Measurements from ENCODE around the gene RAB34. TPM values are rescaled to one million over a fixed set of nuclear protein-coding genes. Genes with fewer than 3 reads are reported as not detected.

RAB34 gene
- total RNA-seq, 1 donor from 2014 or later = 147 TPM

DNA sequence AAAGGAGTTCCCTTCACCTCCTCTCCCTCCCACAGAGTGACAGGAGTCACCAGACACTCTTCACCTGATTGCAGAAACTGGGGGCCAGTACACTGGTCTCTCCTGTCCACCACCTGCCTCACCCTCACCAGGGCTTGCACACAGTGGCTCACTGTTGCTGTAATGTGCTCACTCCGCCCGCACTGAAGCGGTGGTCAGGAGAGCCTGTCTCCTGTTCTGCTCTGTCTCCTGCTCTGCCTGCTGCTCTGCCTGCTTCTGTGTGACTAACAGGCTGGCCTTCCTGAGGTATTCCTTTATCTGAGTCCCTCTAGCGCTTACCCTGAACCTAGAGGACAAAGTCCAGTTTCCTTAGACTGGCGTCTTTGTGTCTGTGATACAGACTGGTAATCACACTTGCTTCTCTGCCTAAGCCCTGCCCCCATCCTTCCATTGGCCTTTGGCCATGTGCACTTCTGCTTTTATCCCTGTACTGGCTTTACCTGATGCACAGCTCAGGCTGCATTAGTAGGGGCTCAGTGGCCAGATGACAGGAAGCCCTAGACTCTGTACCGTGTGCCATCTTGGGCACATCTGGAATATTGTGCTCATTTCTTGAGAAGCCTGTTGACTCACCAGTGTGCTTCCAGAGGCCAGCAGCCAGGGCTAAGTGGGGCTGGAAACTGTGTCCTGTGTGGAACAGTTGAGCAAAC is 19.3 kb downstream of the RAB34 start:
- H3K27me3 Mint-ChIP-seq = no peaks in the 10 kb centered on the region
- H3K4me3 Mint-ChIP-seq (ENCODE audit: low read depth) = peak overlapping the region; percentile 43
- peaks cover 23% of the 10 kb centered on the region for H3K4me1 Mint-ChIP-seq (ENCODE audit: low read depth)
- H3K36me3 Mint-ChIP-seq (ENCODE audit: insufficient read depth) = peaks cover 19% of the 10 kb centered on the region
- H3K27ac Mint-ChIP-seq = peak overlapping the region; percentile 92
- no peaks in the 10 kb centered on the region for H3K9me3 Mint-ChIP-seq (ENCODE audit: low read depth)
- DNase-seq (ENCODE audit: low spot score, unreplicated experiment) = no peak
- TF ChIP-seq, protein P1, sequence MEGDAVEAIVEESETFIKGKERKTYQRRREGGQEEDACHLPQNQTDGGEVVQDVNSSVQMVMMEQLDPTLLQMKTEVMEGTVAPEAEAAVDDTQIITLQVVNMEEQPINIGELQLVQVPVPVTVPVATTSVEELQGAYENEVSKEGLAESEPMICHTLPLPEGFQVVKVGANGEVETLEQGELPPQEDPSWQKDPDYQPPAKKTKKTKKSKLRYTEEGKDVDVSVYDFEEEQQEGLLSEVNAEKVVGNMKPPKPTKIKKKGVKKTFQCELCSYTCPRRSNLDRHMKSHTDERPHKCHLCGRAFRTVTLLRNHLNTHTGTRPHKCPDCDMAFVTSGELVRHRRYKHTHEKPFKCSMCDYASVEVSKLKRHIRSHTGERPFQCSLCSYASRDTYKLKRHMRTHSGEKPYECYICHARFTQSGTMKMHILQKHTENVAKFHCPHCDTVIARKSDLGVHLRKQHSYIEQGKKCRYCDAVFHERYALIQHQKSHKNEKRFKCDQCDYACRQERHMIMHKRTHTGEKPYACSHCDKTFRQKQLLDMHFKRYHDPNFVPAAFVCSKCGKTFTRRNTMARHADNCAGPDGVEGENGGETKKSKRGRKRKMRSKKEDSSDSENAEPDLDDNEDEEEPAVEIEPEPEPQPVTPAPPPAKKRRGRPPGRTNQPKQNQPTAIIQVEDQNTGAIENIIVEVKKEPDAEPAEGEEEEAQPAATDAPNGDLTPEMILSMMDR (IDR thresholded peaks at IDR 0.05; ENCODE audit: unreplicated experiment) = no peak

DNA sequence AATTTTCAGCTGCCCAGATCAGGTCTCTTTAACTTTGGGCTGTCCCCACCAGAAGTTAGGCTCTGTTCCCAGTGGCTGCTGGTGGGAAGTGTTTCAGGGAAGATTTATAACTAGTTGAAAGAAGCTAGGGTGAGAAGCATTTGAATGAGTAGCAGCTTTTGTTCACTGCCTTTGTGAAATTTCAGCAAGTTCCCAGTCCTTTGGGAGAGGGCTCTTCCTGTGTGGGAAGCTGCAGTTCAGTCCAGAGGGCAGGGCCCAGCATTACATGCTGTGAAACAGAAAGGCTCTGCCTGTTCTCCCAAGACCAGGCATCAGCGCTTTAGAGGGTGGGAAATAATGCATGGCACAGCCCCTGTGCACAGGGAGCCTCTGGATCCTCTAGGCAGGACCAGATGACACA is 23.8 kb downstream of the RAB34 start:
- Mint-ChIP-seq H3K36me3 (ENCODE audit: insufficient read depth) (peaks cover 23% of the 10 kb centered on the region), H3K4me3 (ENCODE audit: low read depth) (no peak overlapping the region), H3K9me3 (ENCODE audit: low read depth) (no peaks in the 10 kb centered on the region), H3K4me1 (ENCODE audit: low read depth) (peaks cover 18% of the 10 kb centered on the region), H3K27me3 (no peaks in the 10 kb centered on the region), H3K27ac (peak overlapping the region; percentile 71)
- TF ChIP-seq, protein P1 (IDR thresholded peaks at IDR 0.05; ENCODE audit: unreplicated experiment) = no peak
- no peak for DNase-seq (ENCODE audit: low spot score, unreplicated experiment)

DNA sequence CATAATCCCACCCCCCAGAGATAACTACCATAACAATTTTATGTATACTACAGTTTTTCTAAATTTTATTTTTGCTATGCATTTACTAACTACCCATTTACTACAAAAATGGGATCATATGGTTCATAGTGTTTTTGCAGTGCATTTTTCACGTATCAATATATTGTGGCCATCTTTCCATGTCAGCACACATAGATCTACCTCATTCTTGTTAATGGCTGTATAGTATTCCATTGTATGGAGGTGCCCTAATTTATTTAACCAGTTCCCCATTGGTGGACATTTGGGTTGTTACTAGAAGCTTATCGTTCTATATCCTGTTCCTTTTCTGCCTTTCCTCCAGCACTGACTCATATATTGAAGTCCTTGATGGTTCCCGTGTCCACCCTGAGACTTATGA is 28.7 kb downstream of the RAB34 start:
- TF ChIP-seq, protein P1 (IDR thresholded peaks at IDR 0.05; ENCODE audit: unreplicated experiment) = no peak
- Mint-ChIP-seq H3K4me3 (ENCODE audit: low read depth) (no peak overlapping the region), H3K4me1 (ENCODE audit: low read depth) (peaks cover 4% of the 10 kb centered on the region), H3K27ac (no peak overlapping the region), H3K9me3 (ENCODE audit: low read depth) (no peaks in the 10 kb centered on the region), H3K27me3 (no peaks in the 10 kb centered on the region), H3K36me3 (ENCODE audit: insufficient read depth) (peaks cover 53% of the 10 kb centered on the region)
- DNase-seq (ENCODE audit: low spot score, unreplicated experiment) = no peak

DNA sequence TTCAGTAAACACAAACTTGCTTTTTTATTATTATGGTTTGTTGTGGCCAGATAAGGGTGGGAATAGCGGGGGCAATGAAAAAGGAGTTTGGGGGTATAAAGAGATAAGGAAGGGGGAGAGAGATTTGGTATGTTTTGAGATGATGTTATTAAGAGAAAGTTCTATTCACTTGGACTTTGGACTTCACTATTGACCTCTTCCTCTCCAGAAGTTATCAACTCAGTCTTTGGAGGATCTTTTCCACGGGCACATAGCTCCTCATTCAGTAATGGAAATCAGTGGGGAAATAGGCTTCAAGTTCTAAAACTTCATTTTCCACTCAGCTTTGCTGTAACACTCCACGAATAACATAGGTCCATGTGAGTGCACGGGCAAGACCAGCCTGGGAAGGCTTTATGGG is 29.2 kb downstream of the RAB34 start:
- H3K4me3 Mint-ChIP-seq (ENCODE audit: low read depth) = no peak overlapping the region
- DNase-seq (ENCODE audit: low spot score, unreplicated experiment) = no peak
- TF ChIP-seq, protein P1 (IDR thresholded peaks at IDR 0.05; ENCODE audit: unreplicated experiment) = no peak
- peaks cover 4% of the 10 kb centered on the region for H3K4me1 Mint-ChIP-seq (ENCODE audit: low read depth)
- H3K27ac Mint-ChIP-seq = peak overlapping the region; percentile 20
- H3K27me3 Mint-ChIP-seq = no peaks in the 10 kb centered on the region
- peaks cover 52% of the 10 kb centered on the region for H3K36me3 Mint-ChIP-seq (ENCODE audit: insufficient read depth)
- no peaks in the 10 kb centered on the region for H3K9me3 Mint-ChIP-seq (ENCODE audit: low read depth)

DNA sequence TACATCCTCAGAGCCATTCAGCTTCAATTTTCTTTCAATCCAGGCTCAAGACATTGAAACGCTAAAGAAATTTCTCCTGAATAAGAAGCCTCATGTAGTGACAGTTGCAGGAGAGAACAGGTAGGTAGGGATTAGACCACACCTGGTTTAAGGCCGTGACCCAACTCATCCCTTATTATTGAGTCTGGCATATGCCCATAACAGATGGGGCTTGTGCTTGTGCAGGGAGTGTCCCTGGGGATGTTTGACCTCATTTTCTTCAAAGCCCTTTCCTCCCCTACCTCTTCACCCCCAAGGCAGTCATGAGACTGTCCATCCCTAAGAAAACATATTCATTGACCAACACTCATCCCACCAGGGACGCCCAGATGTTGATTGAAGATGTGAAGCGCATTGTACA is 31.4 kb downstream of the RAB34 start:
- Mint-ChIP-seq H3K4me3 (ENCODE audit: low read depth) (no peak overlapping the region), H3K36me3 (ENCODE audit: insufficient read depth) (peaks cover 57% of the 10 kb centered on the region), H3K9me3 (ENCODE audit: low read depth) (no peaks in the 10 kb centered on the region), H3K27ac (no peak overlapping the region), H3K4me1 (ENCODE audit: low read depth) (peaks cover 4% of the 10 kb centered on the region), H3K27me3 (no peaks in the 10 kb centered on the region)
- DNase-seq (ENCODE audit: low spot score, unreplicated experiment) = no peak
- TF ChIP-seq, protein P1 (IDR thresholded peaks at IDR 0.05; ENCODE audit: unreplicated experiment) = no peak
